HG02763 (cell line): ENCODE results near the gene OPA1.

ENCODE experiments used
- ATAC-seq: cut with Tn5 transposase; IDR thresholded peaks from one replicate; pipeline ENCODE4 v1.9.1; 2021; ENCODE audit warnings: mild to moderate bottlenecking, moderate library complexity; ENCODE audit not compliant: unreplicated experiment

The OPA1 gene

DNA sequence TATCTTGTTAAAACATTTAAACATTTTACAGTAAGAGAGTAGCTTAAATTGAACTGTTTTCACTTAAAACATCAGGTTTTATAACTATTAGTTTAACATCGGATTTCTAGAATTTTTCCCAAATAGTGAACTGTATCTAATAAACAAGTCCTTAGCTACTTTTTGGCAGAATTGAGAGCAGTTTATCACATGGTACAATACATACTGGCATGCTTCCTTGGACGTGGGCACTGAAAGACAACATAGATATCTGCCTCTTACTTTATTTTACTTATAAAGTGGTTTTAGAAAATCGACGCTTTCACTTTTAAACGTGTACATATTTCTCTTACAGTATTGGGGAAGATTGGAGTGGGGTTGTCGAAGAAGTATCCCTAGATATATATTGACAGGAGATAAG, 52.8 kb downstream of the OPA1 start:
- no peak for ATAC-seq

DNA sequence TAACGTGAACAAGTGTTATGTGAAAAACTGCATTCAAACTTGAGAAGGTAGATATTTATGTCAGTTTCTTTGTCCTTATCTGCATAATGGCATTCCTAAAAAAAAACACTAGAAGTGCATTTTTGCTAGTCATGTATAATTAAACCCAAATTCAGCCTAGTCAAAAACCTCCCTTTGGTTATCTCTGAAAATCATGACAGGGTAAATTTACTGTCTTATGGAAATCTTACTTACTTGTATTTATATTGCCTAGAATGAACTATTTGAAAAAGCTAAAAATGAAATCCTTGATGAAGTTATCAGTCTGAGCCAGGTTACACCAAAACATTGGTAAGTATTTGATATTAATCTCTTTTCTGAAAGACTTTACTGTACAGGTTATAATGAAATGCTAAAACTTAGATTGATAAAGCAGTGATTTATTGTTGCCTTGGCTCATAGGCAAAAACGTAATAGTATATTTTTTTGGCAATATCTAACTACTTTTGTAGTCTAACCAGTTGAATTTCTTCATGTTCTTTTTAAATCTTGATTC, 55.6 kb downstream of the OPA1 start:
- ATAC-seq: no peak

DNA sequence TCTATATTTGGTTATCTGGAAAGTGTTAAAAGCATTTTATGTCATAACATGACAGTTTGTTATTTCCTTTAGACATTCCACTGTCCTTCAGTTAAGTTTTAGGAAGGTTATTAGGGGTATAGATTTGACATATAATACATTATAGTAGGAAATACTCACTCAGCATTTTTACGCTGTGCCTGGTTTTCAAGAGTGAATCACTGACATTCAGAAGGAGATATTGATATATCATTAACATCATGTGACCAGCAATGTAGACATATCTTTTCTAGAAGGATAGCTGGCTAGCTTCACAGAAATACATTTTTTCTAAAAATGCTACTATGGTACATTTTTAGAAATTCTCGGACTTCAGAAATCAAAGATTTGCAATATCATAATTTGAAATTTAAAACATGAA, 57.6 kb downstream of the OPA1 start:
- ATAC-seq: no peak

DNA sequence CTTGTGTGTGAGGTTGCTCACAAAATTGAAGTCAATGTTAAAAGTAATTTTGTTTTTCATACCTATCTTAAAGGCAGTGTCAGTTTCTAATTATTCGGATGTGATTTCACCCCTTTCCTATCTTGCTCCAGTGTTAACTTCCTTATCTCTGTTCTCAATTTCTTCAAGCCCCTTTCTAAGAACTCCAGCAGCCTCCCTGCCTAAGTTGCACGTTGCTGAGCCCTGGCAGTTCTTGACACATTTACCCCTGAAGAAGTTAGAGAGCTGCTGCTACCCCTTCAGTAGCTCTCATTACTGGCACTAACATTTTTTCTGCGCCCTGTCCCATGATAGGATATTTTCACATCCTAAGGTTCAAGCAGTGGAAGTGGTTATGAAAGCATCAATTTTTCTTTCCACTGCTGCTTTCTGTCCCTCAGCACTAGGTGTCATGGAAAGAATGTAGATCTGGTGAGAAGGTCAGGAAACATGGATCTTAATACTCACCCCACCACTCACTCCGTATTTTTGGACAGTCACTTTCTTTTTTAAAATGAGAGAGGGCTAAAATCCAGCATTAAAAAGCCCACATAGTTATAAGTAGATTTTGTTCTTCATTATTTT, 62.9 kb downstream of the OPA1 start:
- no peak for ATAC-seq

DNA sequence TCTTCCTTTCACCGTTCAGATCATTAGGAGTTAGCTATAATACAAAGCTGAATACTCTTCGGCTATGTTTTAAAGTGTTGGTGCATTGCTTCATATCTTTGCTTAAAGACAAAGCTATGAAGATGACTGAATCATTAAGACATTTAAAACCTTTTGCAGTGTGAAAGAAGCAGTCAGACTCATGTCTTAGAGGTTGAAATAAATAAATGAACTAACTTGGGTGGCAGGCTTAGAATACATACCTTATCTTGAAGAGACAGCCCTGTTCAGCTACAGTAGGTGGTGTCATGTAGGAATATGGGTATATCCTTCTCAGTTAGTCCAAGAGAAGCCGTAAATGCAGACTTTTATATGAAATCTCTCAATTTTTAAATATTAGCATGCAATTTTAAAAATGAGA, 63.4 kb downstream of the OPA1 start:
- ATAC-seq: no peak

DNA sequence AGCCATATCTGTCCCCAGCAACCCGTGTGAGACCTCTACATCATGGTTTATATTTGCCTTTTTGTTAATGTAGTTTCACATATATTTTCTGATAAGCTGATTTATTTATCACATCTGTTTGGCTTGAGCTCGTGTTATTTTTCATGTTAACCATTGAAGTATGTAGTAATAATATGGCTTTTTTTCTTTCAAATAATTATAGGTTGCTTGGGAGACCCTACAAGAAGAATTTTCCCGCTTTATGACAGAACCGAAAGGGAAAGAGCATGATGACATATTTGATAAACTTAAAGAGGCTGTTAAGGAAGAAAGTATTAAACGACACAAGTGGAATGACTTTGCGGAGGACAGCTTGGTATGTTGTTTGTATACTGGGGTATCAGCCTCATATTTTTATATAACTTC, 63.9 kb downstream of the OPA1 start:
- no peak for ATAC-seq

DNA sequence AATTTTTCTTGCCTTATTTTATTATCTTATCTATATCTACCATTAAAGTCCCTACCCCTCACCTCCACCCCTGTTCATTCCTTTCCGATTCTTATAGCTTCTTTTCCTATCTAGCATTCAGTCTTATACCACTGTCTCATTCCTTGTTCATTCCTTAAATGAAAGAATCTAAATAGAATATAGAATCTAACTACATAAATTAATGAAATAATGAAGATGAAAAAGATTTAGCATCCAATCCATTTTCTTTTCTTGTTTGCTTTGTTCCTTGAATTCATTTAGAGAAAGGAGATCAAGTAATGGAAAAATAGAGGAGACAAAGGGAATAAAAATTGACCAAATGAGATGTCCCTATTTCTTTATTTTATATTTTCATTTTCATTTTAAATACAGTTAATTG, 67.2 kb downstream of the OPA1 start:
- no peak for ATAC-seq

DNA sequence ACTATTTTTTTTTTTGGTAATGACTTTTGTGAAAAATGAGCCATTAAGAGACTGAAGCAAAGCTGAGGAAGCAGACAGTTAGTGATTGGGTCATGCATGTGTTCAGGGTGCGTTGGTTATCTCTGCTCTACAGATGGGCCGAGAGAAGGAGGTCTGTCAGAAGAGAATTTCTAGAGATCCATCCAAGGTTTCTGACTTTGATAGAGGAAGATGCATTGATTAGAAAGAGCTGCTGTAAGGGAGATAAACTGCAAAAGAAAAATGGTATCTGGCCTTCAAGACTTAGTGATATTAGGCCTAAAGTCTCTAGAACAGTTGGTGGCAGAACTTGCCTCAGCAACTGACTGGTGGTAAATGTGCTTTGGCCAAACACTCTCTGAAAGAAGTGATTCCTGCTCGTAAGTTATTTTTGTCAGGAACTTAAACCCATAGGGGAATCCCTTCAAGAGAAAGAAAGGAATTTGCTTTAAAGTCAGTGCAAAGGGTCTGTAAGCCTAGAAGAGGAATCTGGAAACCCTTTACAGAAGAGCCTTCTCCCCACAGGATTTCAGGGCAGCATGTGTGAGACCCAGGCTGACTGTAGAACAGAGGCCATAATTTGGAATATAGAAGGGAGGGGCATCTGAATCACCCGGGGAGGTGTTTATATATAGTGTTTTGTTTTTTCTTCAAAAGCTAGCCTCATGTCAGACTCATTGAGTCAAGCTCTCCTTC, 67.8 kb downstream of the OPA1 start:
- no peak for ATAC-seq

DNA sequence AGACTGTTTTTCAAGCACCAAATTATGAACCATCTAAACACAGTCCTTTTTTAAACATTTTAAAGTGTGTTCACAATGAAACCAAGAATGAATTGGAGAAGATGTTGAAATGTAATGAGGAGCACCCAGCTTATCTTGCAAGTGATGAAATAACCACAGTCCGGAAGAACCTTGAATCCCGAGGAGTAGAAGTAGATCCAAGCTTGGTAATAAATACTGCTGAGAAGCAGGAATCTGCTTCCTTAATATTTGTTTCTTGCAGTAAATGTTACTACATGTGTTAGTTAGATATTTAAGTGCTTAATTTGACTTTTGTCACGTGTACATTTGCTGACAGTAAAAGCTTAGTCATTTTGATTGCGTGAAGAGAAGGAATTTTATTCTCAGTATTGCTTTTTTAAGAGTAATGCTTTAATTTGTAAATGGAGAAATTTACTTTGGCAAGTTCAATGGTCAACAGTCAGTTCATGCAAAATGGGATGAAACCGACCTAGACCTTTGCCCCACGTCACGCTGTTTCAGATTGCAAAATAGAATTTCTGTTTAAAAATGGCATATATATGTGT, 69.8 kb downstream of the OPA1 start:
- ATAC-seq: no peak

DNA sequence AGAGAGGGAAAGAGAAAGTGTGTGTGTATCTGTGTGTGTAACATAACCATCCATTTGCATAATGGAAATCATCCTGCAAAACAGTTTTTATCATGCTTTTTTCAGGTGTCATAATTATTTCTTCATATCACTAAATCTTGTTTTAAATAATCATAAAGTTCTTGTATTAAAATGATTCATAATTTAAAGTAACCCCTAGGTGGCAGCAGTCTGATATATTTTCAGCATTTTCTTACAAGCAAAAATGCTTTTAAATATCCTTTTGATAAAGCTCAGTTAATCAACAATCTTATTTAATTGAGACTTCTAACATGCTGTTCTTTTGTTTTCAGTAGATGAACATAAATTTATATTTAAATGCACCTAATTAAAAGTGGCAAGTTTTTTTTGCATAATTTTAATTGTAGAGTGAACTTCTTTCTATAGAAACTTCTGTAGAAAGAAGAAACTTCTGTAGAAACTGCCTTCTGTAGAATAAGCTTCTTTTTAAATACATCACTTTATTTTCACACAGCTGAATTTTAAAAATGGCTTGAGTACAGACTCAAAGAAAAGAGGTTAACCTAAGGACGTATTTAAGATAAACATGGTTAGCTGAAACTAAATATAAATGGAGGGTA, 72.5 kb downstream of the OPA1 start:
- no peak for ATAC-seq

DNA sequence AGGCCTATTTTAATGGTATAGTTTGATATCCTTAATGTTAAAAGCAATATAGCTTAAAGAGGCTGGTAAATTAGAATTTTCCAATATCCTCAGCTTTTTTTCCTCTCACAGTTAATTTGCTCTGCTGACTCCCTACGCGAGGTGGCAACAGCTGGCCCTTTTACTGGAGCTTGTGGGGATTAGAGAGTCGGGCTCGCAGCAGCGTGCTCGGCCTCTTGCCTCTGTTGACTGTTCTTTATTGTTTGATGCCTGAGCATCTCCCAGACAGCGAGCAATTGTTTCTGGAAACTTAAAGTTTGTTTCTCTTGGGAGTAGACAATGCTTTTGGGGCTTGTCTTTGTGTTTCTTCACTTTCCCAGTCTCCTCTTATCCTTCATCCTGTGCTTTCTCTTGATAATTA, 80.8 kb downstream of the OPA1 start:
- no peak for ATAC-seq

DNA sequence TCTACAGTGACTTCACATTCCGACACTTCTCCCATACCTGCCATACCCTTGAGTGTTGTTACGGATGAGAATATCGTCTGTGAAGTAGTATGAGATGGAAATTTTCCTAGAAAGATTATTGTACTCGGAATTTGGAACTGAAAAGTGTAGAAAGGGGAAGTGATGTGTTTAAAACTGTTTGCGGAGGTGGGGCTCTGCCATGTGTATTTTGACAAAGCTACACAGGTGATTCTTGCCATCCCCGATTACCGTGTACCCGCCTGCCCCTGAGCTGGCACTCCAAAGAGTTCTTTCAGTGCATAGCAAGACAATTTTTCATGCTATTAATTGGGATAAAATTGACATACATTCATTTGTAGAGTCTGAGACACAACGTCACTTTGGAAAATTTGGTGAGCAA, 81.7 kb downstream of the OPA1 start:
- ATAC-seq: no peak

DNA sequence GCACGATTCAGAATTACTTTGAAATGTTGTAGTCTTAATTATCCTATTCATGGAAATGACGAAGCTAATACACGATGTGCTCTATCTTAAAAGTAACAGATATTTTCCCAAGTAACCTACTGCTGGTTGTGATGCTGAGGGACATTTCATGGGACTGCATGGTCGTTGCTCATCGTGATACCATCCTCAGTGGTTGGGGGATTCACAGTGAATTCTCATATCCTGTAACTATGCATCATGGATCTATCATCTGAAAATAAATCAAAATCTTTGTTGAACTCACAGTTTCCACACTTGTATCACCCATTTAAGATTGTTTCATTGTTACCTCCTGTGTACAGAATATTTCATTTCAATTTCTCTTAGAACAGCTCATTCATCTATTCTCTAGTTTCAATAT, 84.7 kb downstream of the OPA1 start:
- no peak for ATAC-seq

DNA sequence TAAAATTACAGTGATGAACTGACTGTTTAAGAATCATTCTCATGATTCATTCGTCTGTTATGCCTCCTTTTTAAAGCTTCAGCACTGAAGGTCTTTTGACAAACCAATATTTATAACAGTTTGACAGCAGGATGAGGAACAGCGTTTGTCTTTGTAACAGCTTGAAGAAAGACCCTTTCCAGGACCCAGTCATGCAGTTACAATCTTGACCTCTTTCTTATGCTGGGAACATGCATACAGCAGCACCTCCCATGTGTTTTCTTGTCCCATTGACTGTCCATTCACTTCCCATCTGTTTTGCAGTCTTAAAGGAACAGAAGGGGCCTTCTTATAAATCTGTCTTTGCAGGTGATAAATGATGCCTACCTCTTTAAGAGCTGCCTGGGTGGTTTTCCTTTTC, 87.2 kb downstream of the OPA1 start:
- no peak for ATAC-seq

DNA sequence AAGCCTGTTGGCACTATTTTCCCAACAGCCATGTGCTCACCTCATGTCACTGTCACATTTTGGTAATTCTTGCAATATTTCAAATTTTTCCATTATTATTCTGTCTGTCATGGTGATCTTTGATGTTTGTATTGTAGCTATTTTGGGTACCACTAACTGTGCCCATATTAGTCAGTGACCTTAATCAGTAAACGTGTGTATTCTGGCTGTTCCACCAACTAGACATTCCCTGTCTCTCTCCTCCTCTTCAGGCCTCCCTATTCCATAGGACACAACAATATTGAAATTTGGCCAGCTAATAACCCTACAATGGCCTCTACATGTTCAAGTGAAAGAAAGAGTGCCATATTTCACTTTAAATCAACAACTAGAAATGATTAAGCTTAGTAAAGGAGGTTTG, 88.6 kb downstream of the OPA1 start:
- ATAC-seq: no peak

DNA sequence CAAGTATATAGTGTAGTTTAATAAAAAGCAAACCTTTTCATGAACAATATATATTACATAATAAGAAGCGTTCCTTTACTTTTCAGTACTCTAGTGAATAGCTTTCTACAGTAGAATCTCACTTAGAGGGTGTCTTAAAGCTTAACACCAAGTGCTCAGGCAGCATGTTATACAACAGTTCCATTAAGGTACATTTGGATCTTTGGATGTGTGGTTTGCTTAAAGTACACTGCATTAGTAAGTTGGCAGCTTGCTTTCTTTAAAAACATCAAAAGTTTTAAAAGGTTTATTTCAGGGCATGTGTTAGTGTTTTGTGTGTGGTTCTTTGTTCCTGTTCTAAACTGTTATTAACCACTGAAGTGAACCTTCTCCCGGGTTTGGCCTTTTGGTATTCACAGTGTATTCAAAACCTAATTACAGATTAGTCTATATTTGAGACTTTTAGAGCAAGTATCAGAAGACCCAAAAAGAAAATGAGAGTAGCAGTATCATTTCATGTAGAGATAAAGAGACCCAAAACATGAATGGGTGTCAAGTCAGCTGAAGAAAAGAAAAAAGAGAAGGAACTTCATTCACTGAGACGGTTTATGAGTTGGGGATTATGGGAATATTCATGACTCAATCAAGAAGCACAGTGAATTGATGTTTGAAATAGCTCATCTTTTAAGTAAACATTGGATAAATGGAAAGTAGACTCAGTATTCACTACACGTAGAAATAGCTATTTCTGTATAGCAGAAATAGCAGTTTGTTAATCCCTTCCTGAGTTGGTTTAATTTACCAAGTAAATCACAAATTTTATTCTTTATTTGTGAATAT, 93.9 kb downstream of the OPA1 start:
- no peak for ATAC-seq

DNA sequence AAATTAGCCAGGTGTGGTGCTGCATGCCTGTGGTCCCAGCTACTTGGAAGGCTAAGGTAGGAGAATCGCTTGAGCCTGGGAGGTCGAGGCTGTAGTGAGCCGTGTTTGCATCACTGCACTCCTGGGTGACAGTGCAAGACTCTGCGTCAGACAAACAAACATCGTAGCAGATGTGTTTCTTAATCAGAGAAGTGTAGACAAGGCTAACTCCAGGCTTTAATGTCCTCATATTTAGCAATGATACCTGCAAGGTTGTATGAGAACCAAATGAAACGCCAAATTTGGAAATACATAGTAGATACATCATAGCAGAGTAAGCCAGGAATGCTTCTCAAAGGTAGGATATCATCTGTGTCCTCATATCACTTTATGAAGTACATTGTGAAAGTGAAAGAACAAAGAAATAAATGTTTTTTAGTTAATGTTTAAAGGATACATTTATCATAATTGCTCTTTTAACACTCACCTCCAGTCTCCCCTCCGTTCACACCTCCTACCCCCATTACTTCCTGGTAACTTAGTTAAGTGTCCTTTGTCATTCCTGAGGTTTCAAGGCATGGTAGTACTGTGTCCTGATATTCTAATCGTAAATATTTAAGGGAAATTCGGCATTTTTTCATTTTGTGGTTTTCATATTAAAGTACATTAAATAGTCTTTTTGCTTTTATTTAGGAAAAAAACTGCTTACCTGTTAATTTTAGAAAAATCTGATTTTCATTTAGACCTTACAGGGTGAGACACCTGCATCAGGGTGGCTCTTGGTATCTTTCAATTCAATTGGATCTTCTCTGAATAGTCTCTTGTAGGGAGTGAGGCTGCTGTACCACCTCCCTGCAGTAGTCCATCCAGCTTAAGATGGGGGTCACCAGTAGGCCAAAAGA, 96.1 kb downstream of the OPA1 start:
- no peak for ATAC-seq

DNA sequence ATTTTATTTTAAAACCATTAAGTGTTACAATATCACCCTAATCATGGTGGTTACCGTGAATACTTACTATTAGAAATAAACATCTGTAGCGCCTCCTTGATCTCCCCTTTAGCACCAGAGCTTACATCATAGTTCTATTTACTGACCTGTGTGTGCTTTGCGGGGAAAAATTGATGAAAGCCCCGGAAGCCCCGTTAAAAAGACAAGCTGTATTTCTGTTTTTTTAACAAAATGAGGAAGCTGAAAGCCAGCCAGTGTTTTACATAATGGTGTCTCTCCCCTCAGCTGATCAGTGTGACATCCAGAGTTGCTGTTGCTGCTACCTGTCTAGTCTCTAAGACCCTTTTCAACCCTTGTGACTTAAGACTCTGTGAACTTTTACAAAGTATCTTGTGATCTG, 100.8 kb downstream of the OPA1 start:
- no peak for ATAC-seq

DNA sequence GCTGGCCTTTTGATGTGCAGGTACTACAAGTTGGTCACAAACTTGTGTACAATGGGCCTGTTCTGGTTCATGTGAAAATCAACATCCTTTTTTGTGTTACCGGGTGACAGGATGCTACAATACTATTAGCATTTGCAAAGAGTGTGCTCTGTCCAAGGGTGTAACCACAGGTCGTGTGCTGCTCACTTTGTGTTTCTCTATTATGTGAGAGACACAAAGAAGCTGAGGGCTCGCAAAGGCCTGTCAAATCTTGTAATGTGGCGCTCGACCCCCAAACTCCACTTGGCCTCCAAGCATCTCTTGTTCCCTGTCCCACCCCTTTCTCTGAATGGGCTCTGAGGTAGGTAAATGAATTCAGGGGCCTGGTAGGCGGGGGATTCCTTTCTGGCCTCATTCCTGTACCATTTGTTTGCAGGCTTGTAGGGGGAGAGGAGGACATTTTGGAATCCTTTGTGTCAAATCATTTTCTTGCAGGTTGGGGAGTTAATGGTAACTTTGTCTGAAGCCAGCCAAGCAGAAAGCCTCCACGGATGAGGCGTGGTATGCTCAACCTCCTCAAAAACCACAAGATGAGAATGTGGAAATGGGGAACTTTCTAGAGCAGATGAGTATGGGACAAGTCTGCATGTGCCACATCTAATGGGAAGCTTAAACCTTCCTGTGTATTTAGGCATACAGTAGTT, 109.1 kb downstream of the OPA1 start:
- peak; percentile 55 for ATAC-seq

DNA sequence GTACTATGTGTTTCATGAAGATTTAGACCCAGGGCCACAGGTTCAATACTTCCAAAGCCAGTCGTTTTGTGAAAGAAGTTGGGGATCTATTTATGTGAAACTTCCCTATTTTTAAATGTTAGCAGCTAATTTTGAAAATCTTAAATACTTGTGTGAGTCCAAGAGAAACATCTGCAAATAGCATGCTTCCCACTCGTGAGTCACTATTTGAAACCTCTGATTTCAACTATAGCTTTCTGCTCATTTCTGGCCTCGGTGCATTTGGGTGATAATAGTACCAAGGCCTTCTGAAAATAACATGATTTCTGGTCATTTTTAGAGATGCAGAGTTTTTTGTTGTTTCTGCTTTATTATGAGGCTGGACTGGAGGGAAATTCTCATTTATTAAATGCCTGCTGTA, 110.0 kb downstream of the OPA1 start:
- ATAC-seq: no peak
